Activated naive CD8-positive, alpha-beta T cell treated with anti-CD3 and anti-CD28 coated beads for 36 hours (primary cell): ENCODE measurements around the gene IGSF5. TPM values are rescaled to one million over a fixed set of nuclear protein-coding genes. Genes with fewer than 3 reads are reported as not detected.
"Not testable (repeated sequence)": the region's sequence is repeated elsewhere in the genome, so short reads cannot be mapped to it uniquely, and the experiment has no call there.

Experiments
- DNase-seq: peaks from one replicate; pipeline ENCODE4 v3.0.0; 2021
- H3K27ac Mint-ChIP-seq: one replicate; pipeline ENCODE4 v1.8.0; 2022; ENCODE audit warnings: mild to moderate bottlenecking, moderate library complexity, mixed read lengths
- H3K27me3 Mint-ChIP-seq: one replicate; pipeline ENCODE4 v1.8.0; 2022; ENCODE audit warnings: mild to moderate bottlenecking, mixed read lengths
- H3K36me3 Mint-ChIP-seq: one replicate; pipeline ENCODE4 v1.8.0; 2021; ENCODE audit warnings: mild to moderate bottlenecking, mixed read lengths
- H3K4me1 Mint-ChIP-seq: one replicate; pipeline ENCODE4 v1.8.0; 2021; ENCODE audit warnings: mixed read lengths
- H3K4me3 Mint-ChIP-seq: one replicate; pipeline ENCODE4 v1.8.0; 2022; ENCODE audit warnings: mild to moderate bottlenecking, moderate library complexity, mixed read lengths
- H3K9me3 Mint-ChIP-seq: one replicate; pipeline ENCODE4 v1.8.0; 2022; ENCODE audit warnings: mixed read lengths
- total RNA-seq, 2 experiments: library from RNA; stranded (reverse); gene quantifications; one replicate each; pipeline ENCODE4 v1.2.3, GENCODE V29; 2021

Gene IGSF5
- total RNA-seq, 2 experiments from 2014 or later = not detected

DNA sequence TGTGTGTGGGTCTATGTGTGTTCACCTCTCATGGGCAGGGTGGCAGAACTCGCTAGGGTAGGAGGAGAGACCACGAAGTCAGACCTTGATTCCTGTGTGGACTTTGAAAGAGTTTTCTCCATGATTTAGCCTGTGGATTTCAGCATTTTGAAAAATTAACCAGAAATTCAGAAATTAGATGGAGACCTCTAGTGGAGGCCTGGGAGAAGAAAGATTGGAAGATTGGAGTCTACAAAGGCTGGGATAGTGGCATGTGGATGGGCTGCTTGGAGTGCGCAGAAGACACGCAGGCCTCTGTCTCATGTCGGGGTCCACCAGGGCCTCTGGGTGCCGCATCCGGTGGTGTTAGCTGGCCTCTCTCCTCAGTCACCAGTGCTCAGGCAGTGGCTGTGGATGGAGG, 18.9 kb upstream of the IGSF5 start:
- Mint-ChIP-seq H3K27ac (no peak overlapping the region), H3K27me3 (peaks cover 5% of the 10 kb centered on the region), H3K4me3 (no peak overlapping the region), H3K36me3 (no peaks in the 10 kb centered on the region), H3K9me3 (peaks cover 5% of the 10 kb centered on the region), H3K4me1 (no peaks in the 10 kb centered on the region)
- DNase-seq = no peak

DNA sequence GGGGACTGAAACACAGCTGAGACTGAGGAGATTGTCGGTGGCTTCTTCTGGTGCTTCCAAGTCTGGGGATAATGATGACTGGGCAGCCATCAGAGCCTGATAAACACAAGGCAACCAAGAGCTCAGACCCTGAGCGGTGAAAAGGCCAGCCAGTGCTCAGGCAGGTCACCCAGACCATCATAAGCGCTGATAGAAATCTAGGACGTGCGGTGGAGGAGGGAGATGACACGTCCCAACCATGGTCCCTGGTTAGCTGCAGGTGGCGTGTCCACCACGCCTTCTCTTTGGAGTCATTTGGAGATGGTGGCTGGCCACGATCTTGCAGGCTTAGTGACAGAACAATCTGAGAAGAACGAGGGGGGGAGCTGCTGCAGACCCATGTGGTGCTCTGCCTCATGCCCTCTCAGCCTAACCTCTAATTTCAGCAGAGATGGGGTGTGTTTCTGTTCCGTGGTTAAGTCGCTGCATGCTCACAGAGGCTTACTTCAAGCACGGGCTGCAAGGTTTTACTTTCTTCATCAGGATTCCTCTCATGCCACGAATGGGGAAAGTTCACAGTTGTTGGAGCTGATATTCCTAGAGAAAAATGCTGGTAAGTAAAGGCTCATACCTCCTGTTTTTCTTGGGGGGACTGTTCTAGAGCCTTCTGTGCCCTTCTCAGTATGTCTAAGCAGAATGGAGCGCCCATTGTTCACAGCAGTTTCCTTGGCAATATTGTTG, 17.4 kb upstream of the IGSF5 start:
- Mint-ChIP-seq H3K4me1 (no peaks in the 10 kb centered on the region), H3K27me3 (peaks cover 5% of the 10 kb centered on the region), H3K4me3 (no peak overlapping the region), H3K9me3 (peaks cover 5% of the 10 kb centered on the region), H3K27ac (no peak overlapping the region), H3K36me3 (no peaks in the 10 kb centered on the region)
- no peak for DNase-seq

DNA sequence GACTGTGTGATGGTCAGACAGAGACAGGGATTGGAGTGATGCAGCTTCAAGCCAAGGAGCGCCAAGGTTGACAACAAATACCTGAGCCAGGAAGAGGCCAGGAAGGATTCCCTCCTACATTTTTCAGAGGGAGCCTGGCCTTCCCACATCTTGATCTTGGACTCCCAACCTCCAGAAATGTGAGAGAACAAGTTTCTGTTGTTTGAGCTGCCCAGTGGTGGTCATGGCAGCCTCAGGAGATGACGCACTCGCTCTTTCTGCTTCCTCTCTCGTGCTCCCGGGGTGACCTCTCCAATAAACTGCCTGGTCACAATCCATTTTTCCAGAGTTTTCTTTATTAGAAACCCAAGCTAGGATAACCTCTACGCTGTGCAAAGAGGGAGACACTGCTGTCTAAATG, 16.6 kb upstream of the IGSF5 start:
- H3K36me3 Mint-ChIP-seq = no peaks in the 10 kb centered on the region
- no peaks in the 10 kb centered on the region for H3K4me1 Mint-ChIP-seq
- no peak for DNase-seq
- peaks cover 2% of the 10 kb centered on the region for H3K27me3 Mint-ChIP-seq
- no peak overlapping the region for H3K4me3 Mint-ChIP-seq
- peaks cover 3% of the 10 kb centered on the region for H3K9me3 Mint-ChIP-seq
- no peak overlapping the region for H3K27ac Mint-ChIP-seq

DNA sequence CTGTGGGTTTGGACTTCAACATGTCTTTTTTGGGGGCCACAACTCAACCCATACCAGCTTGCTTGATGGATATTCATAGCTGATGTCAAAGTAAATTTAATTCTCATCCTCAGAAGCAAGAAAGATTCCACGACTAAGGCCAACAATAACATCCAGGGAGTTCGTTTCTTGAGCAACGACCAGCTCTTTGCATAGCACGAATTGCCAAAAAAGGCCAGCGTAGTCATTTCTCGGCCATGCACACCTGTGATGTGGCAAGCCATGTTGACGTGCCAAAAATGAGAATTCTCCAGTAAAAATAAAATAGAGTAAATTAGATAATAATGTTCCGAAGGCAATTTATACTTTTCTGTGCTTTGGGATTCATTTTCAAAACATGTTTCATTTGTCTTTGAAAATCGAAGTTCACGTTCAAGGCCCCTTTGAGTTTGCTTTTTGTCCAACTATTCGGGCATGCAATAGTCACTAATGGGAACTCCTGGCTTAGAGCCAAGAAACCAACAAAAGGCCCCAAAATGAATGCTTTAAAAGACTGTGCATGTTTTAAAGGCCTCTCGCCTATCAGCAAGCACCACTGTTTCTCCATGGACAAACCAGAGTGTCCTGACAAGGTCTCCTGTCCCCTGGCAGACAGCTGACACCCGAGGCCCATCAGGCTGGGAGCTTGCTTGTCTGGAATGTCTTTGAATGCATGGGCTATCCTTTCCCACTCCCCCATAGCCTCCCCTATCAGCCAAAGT, 14.4 kb upstream of the IGSF5 start:
- H3K27me3 Mint-ChIP-seq = no peaks in the 10 kb centered on the region
- H3K27ac Mint-ChIP-seq = no peak overlapping the region
- no peaks in the 10 kb centered on the region for H3K9me3 Mint-ChIP-seq
- H3K4me1 Mint-ChIP-seq = no peaks in the 10 kb centered on the region
- no peak for DNase-seq
- no peaks in the 10 kb centered on the region for H3K36me3 Mint-ChIP-seq
- no peak overlapping the region for H3K4me3 Mint-ChIP-seq

DNA sequence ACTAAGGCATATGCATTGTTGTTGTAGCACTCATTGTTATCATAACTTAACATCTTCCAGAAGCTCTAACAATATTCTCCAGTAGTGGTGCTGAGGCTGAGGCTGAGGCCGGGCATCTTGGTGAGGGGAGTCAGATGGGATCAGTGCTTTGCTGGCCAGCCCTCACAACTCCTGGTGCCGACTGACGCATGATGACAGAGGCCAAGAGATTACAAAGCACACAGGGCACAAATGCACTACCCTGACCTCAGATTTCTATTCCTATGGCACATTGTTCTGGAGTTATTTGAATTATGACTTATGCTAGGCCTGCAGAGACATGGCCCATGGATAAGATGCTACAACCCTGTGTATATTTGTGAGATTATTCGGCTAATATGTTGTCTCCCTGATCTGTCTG, 8.3 kb upstream of the IGSF5 start:
- peaks cover 7% of the 10 kb centered on the region for H3K27me3 Mint-ChIP-seq
- no peaks in the 10 kb centered on the region for H3K4me1 Mint-ChIP-seq
- no peak overlapping the region for H3K27ac Mint-ChIP-seq
- H3K4me3 Mint-ChIP-seq = no peak overlapping the region
- no peaks in the 10 kb centered on the region for H3K36me3 Mint-ChIP-seq
- H3K9me3 Mint-ChIP-seq = no peaks in the 10 kb centered on the region
- DNase-seq = no peak

DNA sequence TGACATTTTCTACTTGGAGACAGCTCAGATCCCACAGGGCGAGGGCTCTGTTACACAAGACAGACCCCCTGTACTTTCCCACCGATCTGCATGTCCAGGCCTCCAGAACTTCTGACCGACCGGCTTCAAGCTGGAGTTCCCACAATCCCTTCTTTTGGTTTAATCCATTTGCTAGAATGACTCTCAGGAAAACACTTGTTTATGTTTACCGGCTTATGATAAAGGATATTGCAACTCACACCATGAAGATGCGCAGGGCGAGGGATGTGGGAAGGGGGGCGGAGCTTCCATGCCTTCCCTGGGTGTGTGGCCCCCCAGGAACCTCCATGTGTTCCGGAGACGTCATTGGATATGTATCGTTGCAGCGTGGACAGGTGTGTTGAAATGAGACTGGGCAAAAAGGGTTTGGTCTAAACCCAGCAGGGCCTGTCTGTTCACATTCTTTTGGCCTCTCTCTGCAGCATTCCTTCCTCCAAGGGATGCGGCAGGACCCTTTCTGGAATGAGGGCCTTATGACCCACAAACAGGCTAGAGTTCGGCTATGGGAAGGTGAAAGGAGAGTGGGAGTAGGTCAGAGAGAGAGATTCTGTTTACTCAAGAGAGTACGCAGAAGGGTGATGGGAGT, 7.5 kb upstream of the IGSF5 start:
- DNase-seq = no peak
- no peak overlapping the region for H3K27ac Mint-ChIP-seq

DNA sequence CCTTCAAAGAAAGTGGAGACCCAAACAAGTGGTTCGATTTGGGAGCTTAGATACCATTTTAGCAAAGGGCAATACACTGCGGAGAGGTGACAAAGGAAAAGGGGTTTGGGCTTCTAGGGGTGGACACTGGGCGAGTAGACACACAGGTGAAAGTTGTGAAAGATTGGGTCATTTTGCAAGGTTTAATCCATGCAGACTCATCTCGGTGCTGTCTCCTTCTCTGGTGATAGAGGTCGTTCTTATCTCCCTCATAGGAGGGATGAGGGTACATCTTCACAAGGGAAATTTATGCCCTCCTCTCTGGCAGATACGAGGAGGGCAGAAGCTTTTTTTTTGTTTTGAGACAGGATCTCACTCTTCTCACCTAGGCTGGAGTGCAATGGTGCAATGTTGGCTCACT, 6.4 kb upstream of the IGSF5 start:
- Mint-ChIP-seq H3K9me3 (no peaks in the 10 kb centered on the region), H3K27me3 (peaks cover 7% of the 10 kb centered on the region), H3K4me3 (no peak overlapping the region), H3K27ac (no peak overlapping the region), H3K36me3 (no peaks in the 10 kb centered on the region), H3K4me1 (no peaks in the 10 kb centered on the region)
- no peak for DNase-seq

More for the DNA sequence above, 7.5 kb upstream of the IGSF5 start:
- no peaks in the 10 kb centered on the region for H3K4me1 Mint-ChIP-seq
- H3K9me3 Mint-ChIP-seq = no peaks in the 10 kb centered on the region
- peaks cover 7% of the 10 kb centered on the region for H3K27me3 Mint-ChIP-seq
- H3K4me3 Mint-ChIP-seq = no peak overlapping the region
- no peaks in the 10 kb centered on the region for H3K36me3 Mint-ChIP-seq

DNA sequence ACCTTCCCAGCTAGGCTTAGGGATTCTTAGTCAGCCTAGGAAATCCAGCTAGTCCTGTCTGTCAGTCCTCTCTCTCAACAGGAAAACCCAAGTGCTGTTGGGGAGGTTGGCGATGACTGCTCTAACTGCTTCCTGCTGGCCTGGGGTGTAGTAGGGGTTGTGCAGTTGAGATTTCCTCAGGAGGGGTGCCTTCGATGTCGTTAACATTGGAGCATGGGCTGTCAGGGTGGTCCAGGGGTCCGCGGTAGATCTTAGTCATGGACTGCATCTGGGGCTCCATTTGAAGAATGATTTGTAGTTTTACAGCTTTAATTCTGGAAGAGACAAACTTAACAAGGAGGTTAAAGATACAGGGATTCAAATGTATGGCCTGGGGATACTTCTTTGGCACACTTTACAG, 5.5 kb upstream of the IGSF5 start:
- not testable (repeated sequence) for DNase-seq, H3K36me3 Mint-ChIP-seq, H3K4me1 Mint-ChIP-seq, H3K27ac Mint-ChIP-seq, H3K4me3 Mint-ChIP-seq, H3K27me3 Mint-ChIP-seq, H3K9me3 Mint-ChIP-seq

DNA sequence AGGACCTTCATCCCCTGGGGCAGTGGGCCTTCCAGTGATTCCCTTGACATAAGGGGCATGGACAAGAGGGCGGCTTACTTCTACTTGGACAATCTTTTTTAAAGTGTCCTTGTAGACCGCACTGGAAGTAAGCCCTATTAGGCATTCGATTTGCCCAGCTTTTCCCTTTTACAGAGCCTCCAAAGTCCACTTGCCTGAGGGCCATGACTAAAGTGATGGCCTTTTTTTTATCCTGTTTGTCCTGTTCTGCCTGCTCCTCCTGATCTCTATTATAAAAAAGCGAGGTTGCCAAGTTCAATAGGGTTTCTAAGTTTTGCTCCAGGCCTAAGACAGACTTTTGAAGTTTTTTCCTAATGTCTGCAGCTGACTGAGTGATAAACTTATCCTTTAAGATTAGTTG, 2.4 kb upstream of the IGSF5 start:
- not testable (repeated sequence) for H3K4me1 Mint-ChIP-seq, H3K27ac Mint-ChIP-seq, H3K36me3 Mint-ChIP-seq, H3K4me3 Mint-ChIP-seq, H3K9me3 Mint-ChIP-seq, H3K27me3 Mint-ChIP-seq, DNase-seq

DNA sequence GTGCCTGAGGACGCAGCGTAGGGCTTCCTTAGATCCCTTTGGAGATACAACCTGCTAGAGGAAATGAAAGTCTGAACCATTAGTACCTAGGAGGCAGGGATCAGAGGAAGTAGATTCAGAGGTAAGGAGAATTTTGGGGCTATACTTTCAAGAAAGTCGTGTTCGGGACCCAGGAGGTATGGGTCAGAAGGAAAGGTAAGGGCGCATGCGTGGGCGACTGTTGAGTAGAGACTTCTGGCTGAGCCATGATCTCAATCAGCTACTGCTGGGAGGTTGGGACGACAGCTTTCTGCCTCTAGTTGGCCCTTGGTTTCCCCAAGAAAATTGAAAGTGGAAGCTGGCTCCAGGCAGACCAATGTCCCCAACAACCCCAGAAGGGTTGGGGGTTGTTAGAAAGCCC, 349 bp downstream of the IGSF5 start:
- H3K27me3 Mint-ChIP-seq, H3K4me1 Mint-ChIP-seq, H3K27ac Mint-ChIP-seq, H3K36me3 Mint-ChIP-seq, H3K4me3 Mint-ChIP-seq, H3K9me3 Mint-ChIP-seq, DNase-seq: not testable (repeated sequence)

DNA sequence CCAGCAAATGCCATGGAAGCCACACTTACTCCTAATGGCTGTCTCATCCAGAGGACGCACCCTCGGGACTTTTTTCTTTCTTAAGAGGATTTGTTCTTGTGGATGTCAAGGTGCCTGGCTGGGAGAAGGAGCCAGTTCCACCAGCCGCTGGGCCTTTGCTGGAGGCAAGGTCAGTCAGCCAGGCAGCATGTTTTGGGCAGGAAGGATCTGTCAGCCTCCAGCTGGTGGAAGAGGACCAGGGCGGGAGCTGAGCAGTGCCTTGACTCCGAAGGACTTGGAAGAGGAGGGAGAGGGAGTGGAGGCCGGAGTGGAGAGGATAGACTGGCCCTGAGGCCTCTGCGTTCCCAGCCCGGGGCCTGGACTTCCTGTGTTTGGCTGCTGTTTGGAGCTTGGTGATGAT, 5.7 kb downstream of the IGSF5 start:
- H3K27ac Mint-ChIP-seq = no peak overlapping the region
- no peaks in the 10 kb centered on the region for H3K36me3 Mint-ChIP-seq
- no peaks in the 10 kb centered on the region for H3K4me1 Mint-ChIP-seq
- H3K4me3 Mint-ChIP-seq = no peak overlapping the region
- H3K9me3 Mint-ChIP-seq = peaks cover 5% of the 10 kb centered on the region
- no peak for DNase-seq
- H3K27me3 Mint-ChIP-seq = no peaks in the 10 kb centered on the region

DNA sequence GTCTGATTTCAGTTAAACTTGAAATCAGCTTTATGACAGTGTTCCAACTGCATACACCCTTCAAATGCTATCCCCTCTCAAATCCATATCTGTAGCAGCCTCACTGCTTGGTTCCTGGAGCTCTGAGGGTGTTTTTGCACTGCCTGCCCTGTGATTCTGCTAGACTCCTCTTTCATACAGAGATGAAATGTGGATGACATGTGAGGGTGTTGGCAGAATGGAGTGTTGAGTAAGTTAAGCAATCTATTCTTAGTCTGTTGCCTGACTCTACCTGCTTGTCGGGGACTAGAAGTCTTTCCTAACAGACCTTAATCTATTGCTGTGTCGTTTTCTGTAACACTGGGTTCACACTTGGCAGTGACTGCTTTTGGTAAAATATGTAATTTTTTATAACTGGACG, 9.8 kb downstream of the IGSF5 start:
- Mint-ChIP-seq H3K9me3 (peaks cover 5% of the 10 kb centered on the region), H3K36me3 (no peaks in the 10 kb centered on the region), H3K4me3 (no peak overlapping the region), H3K27ac (no peak overlapping the region), H3K27me3 (no peaks in the 10 kb centered on the region), H3K4me1 (no peaks in the 10 kb centered on the region)
- DNase-seq = no peak

DNA sequence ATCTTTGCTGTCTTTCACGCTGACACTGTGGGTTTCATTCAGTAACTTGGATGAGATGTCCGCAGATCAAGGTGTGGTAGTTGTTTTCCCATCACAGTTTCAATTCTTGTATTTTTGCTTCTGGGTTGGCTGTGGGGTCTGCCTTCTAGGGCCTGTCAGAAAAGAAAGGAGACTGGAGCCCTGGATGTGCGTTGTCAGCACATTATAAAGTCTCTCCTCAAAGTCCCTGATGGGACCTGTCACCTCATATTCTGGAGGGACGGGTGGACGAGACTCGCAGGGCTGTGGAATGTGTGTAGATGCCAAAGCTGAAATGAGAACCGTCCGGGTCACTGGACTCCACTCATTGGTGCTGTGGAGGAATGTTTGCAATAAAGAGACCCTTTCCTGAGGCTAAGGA, 11.3 kb downstream of the IGSF5 start:
- H3K27me3 Mint-ChIP-seq = no peaks in the 10 kb centered on the region
- H3K9me3 Mint-ChIP-seq = peaks cover 5% of the 10 kb centered on the region
- no peak overlapping the region for H3K4me3 Mint-ChIP-seq
- H3K27ac Mint-ChIP-seq = no peak overlapping the region
- H3K36me3 Mint-ChIP-seq = no peaks in the 10 kb centered on the region
- no peaks in the 10 kb centered on the region for H3K4me1 Mint-ChIP-seq
- DNase-seq = no peak

DNA sequence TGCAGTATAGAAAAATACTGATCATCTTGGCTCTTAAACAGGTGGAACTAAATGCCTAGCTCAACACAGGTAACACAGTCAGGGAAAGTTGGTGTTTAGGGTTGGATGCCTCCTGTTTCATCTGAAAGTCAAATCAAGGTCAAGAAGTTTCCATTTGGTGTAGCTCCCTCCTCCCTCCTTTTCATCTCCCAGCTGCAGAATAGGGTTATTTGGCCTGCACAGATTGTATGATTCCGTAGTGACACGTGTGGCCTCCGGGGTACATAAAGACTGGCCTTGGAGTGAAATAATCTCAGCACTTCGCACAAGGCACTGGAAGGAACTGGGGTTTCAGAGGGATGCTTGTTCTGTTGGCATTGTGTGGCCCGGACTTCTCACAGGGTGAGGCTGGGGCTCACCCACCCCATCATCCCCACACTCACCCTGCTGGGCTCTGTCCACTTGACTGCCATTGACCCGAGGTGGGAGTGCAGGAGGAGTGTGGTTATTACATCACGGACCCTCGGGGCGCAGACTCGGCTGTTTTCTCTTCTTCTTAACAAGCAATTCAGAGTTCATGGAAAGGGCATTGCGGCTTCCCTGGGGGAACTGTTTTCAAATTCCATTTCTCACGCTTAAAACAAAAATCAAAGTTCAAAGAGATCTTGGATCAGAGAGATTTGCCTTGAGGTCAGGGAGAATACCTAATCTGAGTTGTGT, 18.4 kb downstream of the IGSF5 start:
- H3K4me3 Mint-ChIP-seq = no peak overlapping the region
- no peak for DNase-seq
- H3K27ac Mint-ChIP-seq = no peak overlapping the region
- no peaks in the 10 kb centered on the region for H3K9me3 Mint-ChIP-seq
- H3K4me1 Mint-ChIP-seq = no peaks in the 10 kb centered on the region
- no peaks in the 10 kb centered on the region for H3K27me3 Mint-ChIP-seq
- H3K36me3 Mint-ChIP-seq = no peaks in the 10 kb centered on the region

DNA sequence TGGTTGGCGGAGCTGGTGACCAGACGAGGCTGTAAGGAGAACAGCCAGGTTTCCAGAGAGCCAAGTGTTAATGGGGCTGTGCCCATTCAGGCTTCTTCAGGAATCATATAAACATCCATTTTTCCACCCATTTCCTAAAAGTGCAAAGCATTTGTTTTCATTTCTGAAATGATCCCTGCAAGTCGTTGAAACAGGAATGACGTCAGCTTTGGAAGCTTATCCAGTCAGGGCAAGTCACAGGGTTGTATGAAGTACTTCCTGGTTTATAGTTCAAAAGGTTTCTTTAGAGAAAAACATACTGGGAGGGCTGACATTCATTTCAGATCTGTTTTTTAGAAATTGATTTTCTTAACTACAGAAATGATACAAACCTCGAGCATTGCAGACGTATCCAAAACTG, 29.2 kb downstream of the IGSF5 start:
- Mint-ChIP-seq H3K36me3 (no peaks in the 10 kb centered on the region), H3K4me3 (no peak overlapping the region), H3K27ac (no peak overlapping the region), H3K27me3 (no peaks in the 10 kb centered on the region), H3K9me3 (no peaks in the 10 kb centered on the region), H3K4me1 (no peaks in the 10 kb centered on the region)
- DNase-seq = no peak
